ENCODE results near the gene GSAP.

DNA sequence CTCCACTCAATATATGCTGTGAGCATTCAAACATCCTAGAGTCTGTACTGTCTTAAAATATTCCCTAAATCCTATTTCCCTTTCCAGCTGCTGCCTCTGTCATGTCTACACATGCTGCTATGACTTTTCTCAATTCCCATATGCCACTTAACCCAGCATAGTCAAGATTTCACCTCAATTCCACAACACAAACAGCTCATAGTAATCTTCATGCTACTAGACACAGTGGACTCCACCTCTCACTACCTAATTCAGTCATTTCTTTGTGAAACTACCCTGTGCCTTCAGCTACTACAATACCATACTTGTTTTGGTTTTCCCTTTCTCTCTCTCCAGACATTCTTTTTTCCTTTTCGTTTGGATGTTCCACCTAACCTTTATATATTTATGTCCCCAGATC lies 45.5 kb downstream of the GSAP start:
- TF ChIP-seq, protein P1, sequence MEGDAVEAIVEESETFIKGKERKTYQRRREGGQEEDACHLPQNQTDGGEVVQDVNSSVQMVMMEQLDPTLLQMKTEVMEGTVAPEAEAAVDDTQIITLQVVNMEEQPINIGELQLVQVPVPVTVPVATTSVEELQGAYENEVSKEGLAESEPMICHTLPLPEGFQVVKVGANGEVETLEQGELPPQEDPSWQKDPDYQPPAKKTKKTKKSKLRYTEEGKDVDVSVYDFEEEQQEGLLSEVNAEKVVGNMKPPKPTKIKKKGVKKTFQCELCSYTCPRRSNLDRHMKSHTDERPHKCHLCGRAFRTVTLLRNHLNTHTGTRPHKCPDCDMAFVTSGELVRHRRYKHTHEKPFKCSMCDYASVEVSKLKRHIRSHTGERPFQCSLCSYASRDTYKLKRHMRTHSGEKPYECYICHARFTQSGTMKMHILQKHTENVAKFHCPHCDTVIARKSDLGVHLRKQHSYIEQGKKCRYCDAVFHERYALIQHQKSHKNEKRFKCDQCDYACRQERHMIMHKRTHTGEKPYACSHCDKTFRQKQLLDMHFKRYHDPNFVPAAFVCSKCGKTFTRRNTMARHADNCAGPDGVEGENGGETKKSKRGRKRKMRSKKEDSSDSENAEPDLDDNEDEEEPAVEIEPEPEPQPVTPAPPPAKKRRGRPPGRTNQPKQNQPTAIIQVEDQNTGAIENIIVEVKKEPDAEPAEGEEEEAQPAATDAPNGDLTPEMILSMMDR (IDR thresholded peaks at IDR 0.05), result no peak
- TF ChIP-seq POLR2A (IDR thresholded peaks at IDR 0.05), result no peak
